K562 (cell line): Measurements from ENCODE around the gene BMP2K. TPM values are rescaled to one million over a fixed set of nuclear protein-coding genes. Genes with fewer than 3 reads are reported as not detected.

ENCODE experiments used
- ATAC-seq: fragments of 200-7000 bp; cut with Tn5 transposase; 3 replicates; pipeline ENCODE4 v1.9.1; 2020; ENCODE audit warnings: moderate library complexity
- BruUV-seq: library from RNA; stranded (reverse); fragments of 400-500 nt; replicated peaks from 2 replicates; lab custom pipeline; 2021; lab: Mats Ljungman, UMichigan
- CTCF ChIA-PET: fragments of 300-600 bp; formaldehyde crosslinking; extraction: SDS; loops from one replicate; lab custom pipeline; 2021; ENCODE audit warnings: low intra/inter-chr PET ratio; lab: Yijun Ruan, JAX
- POLR2A ChIA-PET: fragments of 300-600, 350-650 bp; sonication (Branson Sonifier 250); formaldehyde crosslinking; extraction: SDS; loops from one replicate; lab custom pipeline; 2021; ENCODE audit warnings: antibody characterized with exemption, inconsistent platforms; lab: Yijun Ruan, JAX
- DNase-seq, 4 experiments: peaks; one replicate each; pipeline versions ENCODE4 v3.0.0 to v3.0.0-alpha.2; 2011 to 2018; ENCODE audit warnings: low spot score in 3 of 4, mixed read lengths in 3 of 4; ENCODE audit errors: extremely low read depth in 1 of 4
- FAIRE-seq: peaks from 2 replicates; lab custom pipeline; 2011; peaks lifted over from hg19 to GRCh38; lab: Jason Lieb, UNC
- H2AFZ ChIP-seq: 2 replicates; pipeline ENCODE4 v1.6.0; 2011; ENCODE audit warnings: low read depth, low read length, control low read depth, inconsistent platforms
- H3K27ac ChIP-seq: fragments of 200-600 bp; 3 replicates; pipeline ENCODE4 v1.8.0; 2011; ENCODE audit warnings: low read depth, mild to moderate bottlenecking, control low read depth, inconsistent platforms, low read length, moderate library complexity, mixed read lengths; ENCODE audit errors: extremely low read depth
- H3K27me3 ChIP-seq, 2 experiments: fragments of 300-600 bp in 1 of 2; 2 replicates in 1 of 2; 3 replicates in 1 of 2; pipeline versions ENCODE4 v1.6.0 to v1.8.0; 2011; ENCODE audit warnings: inconsistent platforms in 2 of 2, low read length in 2 of 2, mild to moderate bottlenecking in 1 of 2, mixed read lengths in 1 of 2, moderate library complexity in 1 of 2; ENCODE audit not compliant: control insufficient read depth in 2 of 2, insufficient read depth in 2 of 2
- H3K36me3 ChIP-seq: fragments of 300-600 bp; 3 replicates; pipeline ENCODE4 v1.8.0; 2011; ENCODE audit warnings: mild to moderate bottlenecking, low read length, inconsistent platforms; ENCODE audit not compliant: control insufficient read depth, insufficient read depth
- H3K4me1 ChIP-seq, 2 experiments: fragments of 200-600 bp in 1 of 2; replicated peaks in 1 of 2; 2 replicates in 1 of 2; 3 replicates in 1 of 2; pipeline versions ENCODE4 v1.5.1 to v1.8.0; 2011; ENCODE audit warnings: inconsistent platforms in 2 of 2, low read length in 2 of 2, mild to moderate bottlenecking in 1 of 2, mixed read lengths in 1 of 2, moderate library complexity in 1 of 2; ENCODE audit not compliant: control insufficient read depth in 2 of 2, insufficient read depth in 2 of 2
- H3K4me2 ChIP-seq: 2 replicates; pipeline ENCODE4 v1.6.1; 2011; ENCODE audit warnings: low read length, control low read depth, inconsistent platforms, mixed read lengths; ENCODE audit not compliant: insufficient read depth
- H3K4me3 ChIP-seq: fragments of 200-600 bp; sonication (generic), shearing (Covaris generic); 2 replicates; pipeline ENCODE4 v1.5.1; 2016; ENCODE audit warnings: control low read depth, inconsistent platforms
- H3K79me2 ChIP-seq: fragments of 200-600 bp; 3 replicates; pipeline ENCODE4 v1.8.0; 2011; ENCODE audit warnings: low read length, inconsistent platforms; ENCODE audit not compliant: control insufficient read depth, insufficient read depth
- H3K9ac ChIP-seq, 2 experiments: 2 replicates each; pipeline versions ENCODE4 v1.6.0 to v1.6.1; 2011; ENCODE audit warnings: low read depth in 2 of 2, low read length in 2 of 2, control low read depth in 1 of 2, inconsistent platforms in 1 of 2, mild to moderate bottlenecking in 1 of 2, mixed read lengths in 1 of 2; ENCODE audit not compliant: insufficient read depth in 1 of 2
- H3K9me1 ChIP-seq: one replicate; pipeline ENCODE4 v1.6.0; 2011; ENCODE audit warnings: inconsistent platforms, mild to moderate bottlenecking, low read length, moderate library complexity; ENCODE audit not compliant: control insufficient read depth, insufficient read depth
- H3K9me3 ChIP-seq: replicated peaks from 2 replicates; pipeline ENCODE4 v1.5.1; 2011; ENCODE audit warnings: low read depth, low read length, inconsistent platforms; ENCODE audit not compliant: control insufficient read depth, insufficient read depth
- H4K20me1 ChIP-seq: replicated peaks from 2 replicates; pipeline ENCODE4 v1.6.1; 2011; ENCODE audit warnings: low read length, inconsistent platforms, mixed read lengths; ENCODE audit not compliant: control insufficient read depth, insufficient read depth
- CXXC5 ChIP-seq: fragments of 250-450 bp; sonication (Bioruptor Pico); IDR thresholded peaks from 2 replicates; pipeline ENCODE4 v1.8.0; 2022; ENCODE audit warnings: inconsistent platforms, mild to moderate bottlenecking, moderate library complexity
- GABPB2 ChIP-seq: fragments of 250-450 bp; sonication (Bioruptor Pico); conservative IDR thresholded peaks from 2 replicates; pipeline ENCODE4 v1.5.1; 2021; ENCODE audit warnings: mild to moderate bottlenecking
- IFI16 ChIP-seq: fragments of 250-450 bp; sonication (Bioruptor Pico); IDR thresholded peaks from 2 replicates; pipeline ENCODE4 v2.1.2; 2022; ENCODE audit warnings: mild to moderate bottlenecking, inconsistent platforms
- PBX2 ChIP-seq, 2 experiments: IDR thresholded peaks in 1 of 2; conservative IDR thresholded peaks in 1 of 2; 2 replicates each; pipeline ENCODE4 v1.6.1; 2016; ENCODE audit warnings: low read depth in 2 of 2, mild to moderate bottlenecking in 1 of 2, missing compliant biosample characterization in 1 of 2, missing genetic modification characterization in 1 of 2, moderate library complexity in 1 of 2
- POLR2AphosphoS5 ChIP-seq: IDR thresholded peaks from 2 replicates; pipeline ENCODE4 v1.6.1; 2011; ENCODE audit warnings: mild to moderate bottlenecking, low read depth, low read length, moderate library complexity; ENCODE audit not compliant: control insufficient read depth, insufficient read depth
- RHOXF2B ChIP-seq: fragments of 250-450 bp; sonication (Bioruptor Pico); conservative IDR thresholded peaks from 2 replicates; pipeline ENCODE4 v1.5.1; 2021
- TBP ChIP-seq: optimal IDR thresholded peaks from 2 replicates; pipeline ENCODE3; 2011; ENCODE audit warnings: low read depth, low read length, improper control_type of control experiment
- WGBS: fragments of 100-300 bp; shearing (Covaris generic); methylation state at CpG from one replicate; pipeline ENCODE4 v1.1.6; 2016; ENCODE audit warnings: low coverage, mixed read lengths; ENCODE audit not compliant: insufficient coverage; ENCODE audit errors: missing lambda C conversion rate; 5-methylcytosine and 5-hydroxymethylcytosine counted together
- in situ Hi-C: fragments of 300-500 bp; cut with MboI; formaldehyde crosslinking; loops from 4 replicates; pipeline ENCODE4 v1.15.0; 2018; ENCODE audit warnings: inconsistent platforms, mixed read lengths
- intact Hi-C: fragments of 100-400 bp; cut with micrococcal nuclease; formaldehyde crosslinking; loops from 2 replicates; pipeline ENCODE4 v1.14.2; 2022
- polyA plus RNA-seq, 8 experiments: library from polyadenylated mRNA; depleted of rRNA in 4 of 8; stranded (reverse) in 5 of 8; unstranded in 3 of 8; fragments of >200 nt; fragmentation: Nextera tagmentation in 2 of 8; fragmentation: Illumina TruSeq in 1 of 8; extraction: Ambion mirVana in 2 of 8; extraction: Trizol in 1 of 8; gene quantifications; 2 replicates each; pipeline versions ENCODE4 v1.2.1 to v1.2.3, GENCODE V29; 2011 to 2014; ENCODE audit warnings: inconsistent platforms in 1 of 8, missing spikeins in 1 of 8
- total RNA-seq, 7 experiments: library from RNA; depleted of rRNA in 6 of 7; stranded (reverse); fragments of >200 nt in 6 of 7; fragmentation: Illumina TruSeq in 2 of 7; extraction: Trizol in 2 of 7; gene quantifications; 2 replicates each; pipeline versions ENCODE4 v1.2.1 to v1.2.3, GENCODE V29; 2011 to 2021; ENCODE audit warnings: low replicate concordance in 1 of 7
- TF ChIP-seq, protein P1 (sequence below): fragments of 450-650 bp; IDR thresholded peaks from 2 replicates; pipeline ENCODE4 v1.6.1; 2016
- TF ChIP-seq, protein P2 (sequence below): fragments of 450-650 bp; IDR thresholded peaks from one replicate; pipeline ENCODE4 v1.6.1; 2018; ENCODE audit warnings: mild to moderate bottlenecking, moderate library complexity; ENCODE audit not compliant: partially characterized antibody
- TF ChIP-seq, protein P3 (sequence below): sonication (generic); formaldehyde crosslinking; IDR thresholded peaks from 2 replicates; pipeline ENCODE4 v1.8.0; 2023; ENCODE audit warnings: mild to moderate bottlenecking, missing genetic modification reagents

BMP2K gene
- total and polyA plus RNA-seq, 9 of the 15 experiments (the other 6 are each of a cell fraction or from before 2014, with no cell fraction given), result 17.0 to 217 (median 104) TPM

DNA sequence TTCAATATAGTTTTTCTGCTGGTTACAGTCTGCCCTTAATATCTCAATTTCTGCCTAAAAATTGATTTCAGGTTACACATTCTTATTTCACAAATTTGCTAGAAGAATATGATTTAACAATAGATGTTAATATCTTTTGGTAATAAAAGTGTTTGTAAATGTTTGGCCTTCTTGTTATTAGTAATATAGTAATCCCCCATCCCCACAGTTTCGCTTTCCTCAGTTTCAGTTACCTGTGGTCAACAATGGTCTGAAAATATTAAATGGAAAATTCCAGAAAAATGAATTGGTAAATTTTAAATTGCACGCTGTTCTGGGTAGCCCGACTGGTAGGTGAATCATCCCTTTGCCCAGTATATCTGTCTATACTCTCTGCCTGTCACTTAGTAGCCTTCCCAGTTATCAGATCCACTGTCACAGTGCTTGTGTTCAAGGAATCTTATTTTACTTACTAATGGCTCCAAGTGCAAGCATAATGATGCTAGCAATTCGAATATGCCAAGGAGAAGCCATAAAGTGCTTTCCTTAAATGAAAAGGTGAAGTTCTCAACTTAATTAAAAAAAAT, 3.5 kb upstream of the BMP2K start:
- FAIRE-seq (peak; percentile 19), DNase-seq (peak in 1 of 4 experiments; percentile 51), ATAC-seq (no peak)
- peaks cover 29% of the 10 kb centered on the region for H3K79me2 ChIP-seq
- H3K9me3 ChIP-seq, result no peaks in the 10 kb centered on the region
- H4K20me1 ChIP-seq, result peaks cover 7% of the 10 kb centered on the region
- CTCF ChIA-PET, result no interaction called here
- H3K4me1 ChIP-seq, result peaks cover 18 to 50% of the 10 kb centered on the region in 2 experiments
- no peaks in the 10 kb centered on the region for H3K27me3 ChIP-seq
- no peaks in the 10 kb centered on the region for H3K36me3 ChIP-seq
- 21% methylated on average over 4 of the region's 4 CpGs for WGBS
- no peak overlapping the region for H3K9ac ChIP-seq
- H3K4me3 ChIP-seq, result no peak overlapping the region
- POLR2A ChIA-PET, result no interaction called here
- in situ Hi-C loops (no loop called here), intact Hi-C loops (no loop called here)
- H3K9me1 ChIP-seq, result no peaks in the 10 kb centered on the region
- H2AFZ ChIP-seq, result peak overlapping the region; percentile 24; the same call in 1 of the 2 replicates
- BruUV-seq, result no TSS peak
- no peak overlapping the region for H3K4me2 ChIP-seq
- H3K27ac ChIP-seq, result peak overlapping the region; percentile 29; the same call in 1 of the 3 replicates
- TF ChIP-seq, protein P1, sequence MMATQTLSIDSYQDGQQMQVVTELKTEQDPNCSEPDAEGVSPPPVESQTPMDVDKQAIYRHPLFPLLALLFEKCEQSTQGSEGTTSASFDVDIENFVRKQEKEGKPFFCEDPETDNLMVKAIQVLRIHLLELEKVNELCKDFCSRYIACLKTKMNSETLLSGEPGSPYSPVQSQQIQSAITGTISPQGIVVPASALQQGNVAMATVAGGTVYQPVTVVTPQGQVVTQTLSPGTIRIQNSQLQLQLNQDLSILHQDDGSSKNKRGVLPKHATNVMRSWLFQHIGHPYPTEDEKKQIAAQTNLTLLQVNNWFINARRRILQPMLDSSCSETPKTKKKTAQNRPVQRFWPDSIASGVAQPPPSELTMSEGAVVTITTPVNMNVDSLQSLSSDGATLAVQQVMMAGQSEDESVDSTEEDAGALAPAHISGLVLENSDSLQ, result peak; percentile 79
- TF ChIP-seq IFI16 (CRISPR knock-in tag) (no peak), TBP (no peak), GABPB2 (no peak), PBX2 (CRISPR knock-in tag; IDR thresholded peaks at IDR 0.05; ENCODE audit: low read depth) (no peak), PBX2 (tag; conservative IDR thresholded peaks at IDR 0.05; ENCODE audit: low read depth) (0 out of 2 replicates have a peak, but pooled peaks have one; percentile 32), POLR2AphosphoS5 (no peak), CXXC5 (no peak), RHOXF2B (CRISPR knock-in tag) (no peak)
- TF ChIP-seq, protein P2, sequence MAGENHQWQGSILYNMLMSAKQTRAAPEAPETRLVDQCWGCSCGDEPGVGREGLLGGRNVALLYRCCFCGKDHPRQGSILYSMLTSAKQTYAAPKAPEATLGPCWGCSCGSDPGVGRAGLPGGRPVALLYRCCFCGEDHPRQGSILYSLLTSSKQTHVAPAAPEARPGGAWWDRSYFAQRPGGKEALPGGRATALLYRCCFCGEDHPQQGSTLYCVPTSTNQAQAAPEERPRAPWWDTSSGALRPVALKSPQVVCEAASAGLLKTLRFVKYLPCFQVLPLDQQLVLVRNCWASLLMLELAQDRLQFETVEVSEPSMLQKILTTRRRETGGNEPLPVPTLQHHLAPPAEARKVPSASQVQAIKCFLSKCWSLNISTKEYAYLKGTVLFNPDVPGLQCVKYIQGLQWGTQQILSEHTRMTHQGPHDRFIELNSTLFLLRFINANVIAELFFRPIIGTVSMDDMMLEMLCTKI, result no peak
- TF ChIP-seq, protein P3, sequence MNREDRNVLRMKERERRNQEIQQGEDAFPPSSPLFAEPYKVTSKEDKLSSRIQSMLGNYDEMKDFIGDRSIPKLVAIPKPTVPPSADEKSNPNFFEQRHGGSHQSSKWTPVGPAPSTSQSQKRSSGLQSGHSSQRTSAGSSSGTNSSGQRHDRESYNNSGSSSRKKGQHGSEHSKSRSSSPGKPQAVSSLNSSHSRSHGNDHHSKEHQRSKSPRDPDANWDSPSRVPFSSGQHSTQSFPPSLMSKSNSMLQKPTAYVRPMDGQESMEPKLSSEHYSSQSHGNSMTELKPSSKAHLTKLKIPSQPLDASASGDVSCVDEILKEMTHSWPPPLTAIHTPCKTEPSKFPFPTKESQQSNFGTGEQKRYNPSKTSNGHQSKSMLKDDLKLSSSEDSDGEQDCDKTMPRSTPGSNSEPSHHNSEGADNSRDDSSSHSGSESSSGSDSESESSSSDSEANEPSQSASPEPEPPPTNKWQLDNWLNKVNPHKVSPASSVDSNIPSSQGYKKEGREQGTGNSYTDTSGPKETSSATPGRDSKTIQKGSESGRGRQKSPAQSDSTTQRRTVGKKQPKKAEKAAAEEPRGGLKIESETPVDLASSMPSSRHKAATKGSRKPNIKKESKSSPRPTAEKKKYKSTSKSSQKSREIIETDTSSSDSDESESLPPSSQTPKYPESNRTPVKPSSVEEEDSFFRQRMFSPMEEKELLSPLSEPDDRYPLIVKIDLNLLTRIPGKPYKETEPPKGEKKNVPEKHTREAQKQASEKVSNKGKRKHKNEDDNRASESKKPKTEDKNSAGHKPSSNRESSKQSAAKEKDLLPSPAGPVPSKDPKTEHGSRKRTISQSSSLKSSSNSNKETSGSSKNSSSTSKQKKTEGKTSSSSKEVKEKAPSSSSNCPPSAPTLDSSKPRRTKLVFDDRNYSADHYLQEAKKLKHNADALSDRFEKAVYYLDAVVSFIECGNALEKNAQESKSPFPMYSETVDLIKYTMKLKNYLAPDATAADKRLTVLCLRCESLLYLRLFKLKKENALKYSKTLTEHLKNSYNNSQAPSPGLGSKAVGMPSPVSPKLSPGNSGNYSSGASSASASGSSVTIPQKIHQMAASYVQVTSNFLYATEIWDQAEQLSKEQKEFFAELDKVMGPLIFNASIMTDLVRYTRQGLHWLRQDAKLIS (CRISPR knock-in tag), result no peak
